Stimulated activated effector memory CD8-positive, alpha-beta T cell treated with anti-CD3 and anti-CD28 coated beads, Interleukin-12 subunit alpha, Interleukin-12 subunit beta, amount 100 ng/mL, for 72 hours (primary cell): Measurements from ENCODE around the gene MYO10.
"Not testable (repeated sequence)": the region's sequence is repeated elsewhere in the genome, so short reads cannot be mapped to it uniquely, and the experiment has no call there.

Experiments
- ATAC-seq: fragments of 150-1000 bp; cut with Tn5 transposase; 2 replicates; pipeline ENCODE4 v1.10.0; 2021
- DNase-seq, 2 donors: peaks; one replicate each; pipeline ENCODE4 v3.0.0; 2021 to 2022; ENCODE audit warnings: low spot score in 2 of 2
- H3K27ac Mint-ChIP-seq: one replicate; pipeline ENCODE4 v1.8.0; 2022; ENCODE audit warnings: mild to moderate bottlenecking, mixed read lengths
- H3K36me3 Mint-ChIP-seq: one replicate; pipeline ENCODE4 v1.8.0; 2022; ENCODE audit warnings: mild to moderate bottlenecking, mixed read lengths
- H3K4me1 Mint-ChIP-seq: one replicate; pipeline ENCODE4 v1.8.0; 2022; ENCODE audit warnings: mixed read lengths
- H3K4me3 Mint-ChIP-seq: one replicate; pipeline ENCODE4 v1.8.0; 2022; ENCODE audit warnings: mild to moderate bottlenecking, mixed read lengths
- H3K9me3 Mint-ChIP-seq: one replicate; pipeline ENCODE4 v1.8.0; 2022; ENCODE audit warnings: mixed read lengths

The MYO10 gene

DNA sequence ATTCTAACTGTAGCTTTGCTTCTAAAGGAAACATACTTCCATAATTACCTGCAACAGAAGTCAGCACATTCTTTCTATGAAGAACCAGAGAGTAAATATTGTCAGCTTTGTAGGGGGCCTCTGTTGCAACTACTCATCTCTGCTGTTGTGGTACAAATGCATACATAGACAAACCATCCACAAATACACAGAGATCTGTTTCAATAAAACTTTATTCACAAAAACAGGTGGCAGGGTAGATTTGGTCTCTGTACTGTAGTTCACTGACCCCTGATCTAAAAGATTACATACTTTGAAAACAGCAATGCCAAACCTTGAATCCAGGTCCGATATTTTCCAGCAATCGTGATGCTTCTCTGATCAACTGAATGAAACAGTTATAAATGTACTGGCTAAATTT lies 274.4 kb downstream of the MYO10 start:
- H3K36me3 Mint-ChIP-seq: no peaks in the 10 kb centered on the region
- ATAC-seq (no peak), DNase-seq (no peak)
- no peaks in the 10 kb centered on the region for H3K4me1 Mint-ChIP-seq
- no peaks in the 10 kb centered on the region for H3K9me3 Mint-ChIP-seq
- no peak overlapping the region for H3K4me3 Mint-ChIP-seq
- H3K27ac Mint-ChIP-seq: no peak overlapping the region

DNA sequence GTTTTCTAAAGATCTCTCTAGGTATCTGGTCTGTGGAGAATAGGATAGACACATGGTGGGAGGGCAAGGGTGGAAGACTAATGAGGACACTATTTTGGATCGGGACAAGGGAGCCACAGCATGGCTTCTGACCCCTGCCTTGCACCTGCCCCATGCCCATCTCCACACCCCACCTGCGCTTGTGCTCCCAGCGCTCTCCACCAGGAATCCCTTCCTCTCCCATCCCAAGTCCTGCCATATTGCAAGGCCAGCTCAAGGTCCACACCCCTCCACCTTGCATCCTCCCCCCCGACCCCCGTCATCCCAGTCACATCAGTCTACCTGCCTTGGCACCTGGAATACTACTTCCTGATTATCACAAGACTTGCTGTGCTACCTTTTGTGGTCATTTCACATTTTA lies 275.1 kb downstream of the MYO10 start:
- H3K9me3 Mint-ChIP-seq: no peaks in the 10 kb centered on the region
- H3K36me3 Mint-ChIP-seq: no peaks in the 10 kb centered on the region
- H3K4me3 Mint-ChIP-seq: no peak overlapping the region
- H3K4me1 Mint-ChIP-seq: no peaks in the 10 kb centered on the region
- no peak for DNase-seq
- no peak overlapping the region for H3K27ac Mint-ChIP-seq
- ATAC-seq: no peak

DNA sequence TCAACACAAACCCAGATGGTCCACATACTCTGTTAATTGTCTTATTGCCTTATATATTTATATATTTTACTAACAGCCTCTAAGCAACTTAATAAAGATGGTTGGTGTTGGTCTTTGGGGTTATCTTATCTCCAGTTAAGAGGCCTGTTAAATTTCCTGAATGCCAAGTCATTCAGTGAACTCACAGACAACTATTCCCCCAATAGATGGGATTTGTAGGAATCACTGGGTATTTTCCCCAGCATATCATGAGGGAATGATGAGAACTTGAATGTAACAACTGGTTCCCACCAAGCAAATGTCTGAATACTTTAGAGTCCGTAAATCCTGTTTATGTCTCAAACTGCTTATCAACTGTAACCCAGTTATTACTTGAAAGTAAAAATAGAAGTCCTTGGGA lies 276.6 kb downstream of the MYO10 start:
- Mint-ChIP-seq H3K9me3 (no peaks in the 10 kb centered on the region), H3K4me1 (no peaks in the 10 kb centered on the region), H3K36me3 (no peaks in the 10 kb centered on the region)

DNA sequence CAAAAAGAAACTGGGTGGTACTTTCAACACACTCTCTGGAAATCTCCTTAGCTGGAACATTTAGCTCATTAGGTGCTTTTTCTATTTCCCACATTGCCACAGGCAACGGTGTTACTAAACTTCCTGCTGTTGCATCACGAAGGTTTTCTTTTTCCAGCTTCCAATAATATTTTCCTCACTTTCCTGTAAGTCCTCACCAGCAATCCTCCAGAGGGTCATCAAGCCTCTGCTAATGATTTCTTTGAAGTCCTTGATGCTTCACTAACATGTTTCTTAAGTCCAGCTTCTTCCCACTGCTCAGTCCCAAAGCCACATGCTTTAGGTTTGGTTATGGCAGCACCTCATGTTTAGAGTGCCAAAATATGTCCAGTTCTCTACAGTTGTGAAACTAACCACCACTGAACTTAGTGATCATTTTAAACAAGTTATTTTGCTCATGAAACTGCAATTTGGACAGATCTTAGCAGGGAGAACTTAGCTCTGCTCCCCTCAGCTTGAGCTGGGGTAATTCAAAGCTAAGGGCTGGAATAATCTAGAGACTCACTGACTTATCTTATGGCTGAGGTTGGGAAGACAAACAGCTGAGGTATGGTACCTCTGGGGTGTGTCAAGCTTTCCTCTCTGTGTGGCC lies 279.4 kb downstream of the MYO10 start:
- Mint-ChIP-seq H3K36me3 (no peaks in the 10 kb centered on the region), H3K27ac (no peak overlapping the region), H3K4me3 (no peak overlapping the region), H3K9me3 (no peaks in the 10 kb centered on the region), H3K4me1 (no peaks in the 10 kb centered on the region)
- no peak for ATAC-seq
- no peak for DNase-seq

More for the DNA sequence above, 276.6 kb downstream of the MYO10 start:
- ATAC-seq (no peak), DNase-seq (no peak)
- Mint-ChIP-seq H3K4me3 (no peak overlapping the region), H3K27ac (no peak overlapping the region)

DNA sequence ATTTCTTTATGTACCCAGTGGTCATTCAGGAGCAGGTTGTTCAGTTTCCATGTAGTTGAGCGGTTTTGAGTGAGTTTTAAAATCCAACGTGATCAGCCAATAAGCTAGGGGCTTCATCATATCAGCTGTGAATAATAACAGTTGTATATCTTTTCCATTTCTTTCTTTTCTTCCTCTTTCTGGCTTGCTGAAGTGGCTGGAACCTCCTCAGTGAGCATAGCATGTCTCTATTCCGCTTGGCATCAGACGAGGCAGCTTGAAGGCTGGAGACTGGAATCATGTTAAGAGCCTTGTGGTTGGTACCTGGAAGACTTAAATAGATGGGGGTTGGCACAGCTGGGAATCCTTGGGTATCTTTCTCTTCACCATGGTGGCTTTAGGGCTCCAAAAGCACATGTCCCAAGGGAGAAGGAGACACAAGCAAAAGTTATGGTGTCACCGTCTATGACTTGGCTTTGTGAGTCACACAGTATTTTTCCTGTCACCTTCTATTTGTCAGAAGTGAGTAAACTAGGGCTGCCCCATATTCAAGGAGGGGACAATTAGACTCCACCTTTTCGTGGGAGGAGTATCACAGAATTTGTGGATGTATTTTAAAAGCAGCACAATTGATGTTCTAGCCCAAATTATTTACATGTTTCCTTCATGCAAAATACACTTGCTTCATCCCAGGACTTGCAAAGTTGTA lies 281.3 kb downstream of the MYO10 start:
- DNase-seq (no peak), ATAC-seq (peak; percentile 71)
- H3K4me1 Mint-ChIP-seq: no peaks in the 10 kb centered on the region
- no peak overlapping the region for H3K4me3 Mint-ChIP-seq
- no peaks in the 10 kb centered on the region for H3K36me3 Mint-ChIP-seq
- H3K9me3 Mint-ChIP-seq: peaks cover 4% of the 10 kb centered on the region
- H3K27ac Mint-ChIP-seq: no peak overlapping the region

DNA sequence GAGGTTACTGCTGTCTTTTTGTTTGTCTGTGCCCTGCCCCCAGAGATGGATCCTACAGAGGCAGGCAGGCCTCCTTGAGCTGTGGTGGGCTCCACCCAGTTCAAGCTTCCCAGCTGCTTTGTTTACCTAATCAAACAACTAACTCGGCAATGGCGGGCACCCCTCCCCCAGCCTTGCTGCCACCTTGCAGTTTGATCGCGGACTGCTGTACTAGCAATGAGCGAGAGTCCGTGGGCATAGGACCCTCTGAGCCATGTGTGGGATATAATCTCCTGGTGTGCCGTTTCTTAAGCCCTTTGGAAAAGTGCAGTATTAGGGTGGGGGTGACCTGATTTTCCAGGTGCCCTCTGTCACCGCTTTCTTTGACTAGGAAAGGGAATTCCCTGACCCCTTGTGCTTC lies 287.3 kb downstream of the MYO10 start:
- DNase-seq, H3K4me1 Mint-ChIP-seq, H3K9me3 Mint-ChIP-seq, H3K4me3 Mint-ChIP-seq, H3K36me3 Mint-ChIP-seq, ATAC-seq, H3K27ac Mint-ChIP-seq: not testable (repeated sequence)

DNA sequence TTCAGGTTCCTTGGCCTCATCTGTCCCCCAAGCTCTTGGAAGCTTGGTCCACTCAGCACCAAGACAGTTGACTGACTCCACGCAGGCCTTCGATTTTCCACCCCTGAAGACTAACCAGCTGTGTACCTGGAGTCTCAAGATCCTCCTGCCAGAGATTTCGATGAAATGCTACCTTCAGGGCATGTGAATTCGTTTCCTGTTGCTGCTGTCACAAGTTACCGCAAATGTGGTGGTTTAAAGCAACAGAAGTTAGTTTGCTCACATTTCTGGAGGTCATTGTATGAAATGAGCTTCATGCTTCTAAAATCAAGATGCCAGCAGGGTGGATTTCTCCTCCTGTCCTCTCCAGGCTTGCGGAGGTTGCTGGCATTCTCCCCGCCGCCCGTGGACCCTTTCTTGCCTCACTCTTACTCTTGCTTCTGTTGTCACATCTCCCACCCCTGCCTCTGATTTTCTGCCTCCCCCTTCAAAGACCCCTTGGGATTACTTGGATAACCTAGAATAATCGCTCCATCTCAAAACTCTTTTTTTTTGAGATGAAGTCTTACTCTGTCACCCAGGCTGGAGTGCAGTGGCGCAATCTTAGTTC lies 291.7 kb downstream of the MYO10 start:
- Mint-ChIP-seq H3K36me3 (no peaks in the 10 kb centered on the region), H3K4me3 (no peak overlapping the region), H3K4me1 (no peaks in the 10 kb centered on the region), H3K9me3 (peaks cover 2% of the 10 kb centered on the region), H3K27ac (no peak overlapping the region)
- no peak for ATAC-seq
- no peak for DNase-seq

DNA sequence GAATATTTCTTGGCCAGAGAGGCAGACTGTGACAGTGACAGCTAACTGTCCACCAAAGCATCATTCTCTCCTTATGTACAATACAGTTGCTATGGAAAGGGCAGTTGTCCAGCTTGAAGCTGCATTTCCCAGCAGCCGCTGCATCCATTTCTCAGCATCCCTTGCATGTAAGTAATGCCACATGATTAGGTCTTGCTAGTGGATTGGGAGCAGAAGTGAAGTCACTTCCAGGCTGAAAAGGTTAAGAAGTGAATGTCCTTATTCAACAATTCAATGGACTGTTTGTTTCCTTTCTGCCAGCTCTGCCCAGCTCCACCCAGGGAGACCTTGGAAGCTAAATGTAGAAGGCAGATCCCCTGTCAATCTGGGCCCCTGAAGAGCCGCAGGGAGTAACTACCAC lies 293.2 kb downstream of the MYO10 start:
- no peaks in the 10 kb centered on the region for H3K4me1 Mint-ChIP-seq
- ATAC-seq: no peak
- no peaks in the 10 kb centered on the region for H3K36me3 Mint-ChIP-seq

DNA sequence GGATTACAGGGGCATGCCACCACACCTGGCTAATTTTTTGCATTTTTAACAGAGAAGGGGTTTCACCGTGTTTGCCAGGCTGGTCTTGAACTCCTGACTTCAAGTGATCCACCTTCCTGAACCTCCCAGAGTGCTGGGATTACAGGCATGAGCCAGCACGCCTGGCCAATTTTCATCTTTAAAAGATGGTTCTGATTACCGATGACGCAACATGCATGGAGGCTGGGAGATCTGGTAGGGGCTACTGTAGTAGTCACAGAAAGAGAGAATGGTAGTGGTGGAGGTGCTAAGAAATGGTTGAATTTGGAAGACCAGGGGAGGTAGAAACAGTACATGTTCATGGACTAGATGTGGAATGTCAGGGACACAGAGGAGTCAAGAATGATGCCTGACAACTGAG lies 296.9 kb downstream of the MYO10 start:
- DNase-seq (no peak), ATAC-seq (no peak)
- H3K9me3 Mint-ChIP-seq: no peaks in the 10 kb centered on the region
- no peaks in the 10 kb centered on the region for H3K36me3 Mint-ChIP-seq
- no peak overlapping the region for H3K4me3 Mint-ChIP-seq
- no peaks in the 10 kb centered on the region for H3K4me1 Mint-ChIP-seq
- H3K27ac Mint-ChIP-seq: no peak overlapping the region

More for the DNA sequence above, 293.2 kb downstream of the MYO10 start:
- no peak overlapping the region for H3K27ac Mint-ChIP-seq
- no peak for DNase-seq
- peaks cover 2% of the 10 kb centered on the region for H3K9me3 Mint-ChIP-seq
- no peak overlapping the region for H3K4me3 Mint-ChIP-seq

DNA sequence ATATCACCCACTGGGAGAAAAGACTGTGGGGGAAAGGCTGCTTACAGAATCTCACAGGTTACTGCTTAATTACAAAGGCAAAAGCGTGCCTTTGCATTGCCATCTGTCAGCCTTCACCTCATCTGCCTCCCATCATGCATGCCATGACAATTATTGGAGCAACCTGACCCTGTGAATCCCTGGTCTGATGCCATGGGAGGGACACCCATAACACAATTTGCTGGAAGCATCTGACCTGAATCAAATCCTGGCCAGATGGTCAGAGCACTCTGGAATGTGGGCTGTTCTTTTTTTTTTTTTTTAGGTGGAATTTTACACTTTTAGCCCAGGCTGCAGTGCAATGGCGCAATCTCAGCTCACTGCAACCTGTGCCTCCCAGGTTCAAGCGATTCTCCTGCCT lies 307.7 kb downstream of the MYO10 start:
- H3K9me3 Mint-ChIP-seq: no peaks in the 10 kb centered on the region
- no peaks in the 10 kb centered on the region for H3K36me3 Mint-ChIP-seq
- peaks cover 15% of the 10 kb centered on the region for H3K4me1 Mint-ChIP-seq
- ATAC-seq (no peak), DNase-seq (no peak)
- H3K27ac Mint-ChIP-seq: no peak overlapping the region
- no peak overlapping the region for H3K4me3 Mint-ChIP-seq

DNA sequence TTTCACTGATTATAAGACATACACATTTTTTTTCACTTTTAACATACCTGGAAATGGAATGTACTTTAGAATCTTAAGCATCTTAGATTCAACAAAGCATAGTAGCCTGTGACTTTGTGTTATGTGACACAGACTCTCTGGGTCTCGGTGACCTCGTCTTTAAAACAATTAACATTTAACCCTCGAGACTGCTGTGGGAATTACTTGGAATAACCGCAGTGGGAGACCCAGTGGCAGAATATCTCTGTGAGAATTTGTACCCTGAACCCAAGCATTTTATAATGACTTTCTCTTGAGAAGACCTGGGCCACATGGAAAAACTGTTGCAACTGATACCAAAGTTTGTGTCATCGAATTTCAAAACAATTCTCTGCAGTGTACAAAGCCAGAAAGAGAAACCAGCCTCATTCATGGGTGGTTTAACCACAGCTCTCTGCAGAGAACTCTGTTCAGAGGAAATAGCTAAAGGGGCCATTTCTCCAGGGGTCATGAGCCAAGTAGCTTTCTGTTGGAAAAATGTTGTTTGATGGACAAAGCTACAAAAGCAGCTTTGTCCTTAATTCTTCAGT lies 309.3 kb downstream of the MYO10 start:
- Mint-ChIP-seq H3K9me3 (no peaks in the 10 kb centered on the region), H3K4me3 (no peak overlapping the region), H3K36me3 (no peaks in the 10 kb centered on the region), H3K4me1 (peaks cover 15% of the 10 kb centered on the region), H3K27ac (no peak overlapping the region)
- peak; percentile 88 for ATAC-seq
- DNase-seq: no peak

DNA sequence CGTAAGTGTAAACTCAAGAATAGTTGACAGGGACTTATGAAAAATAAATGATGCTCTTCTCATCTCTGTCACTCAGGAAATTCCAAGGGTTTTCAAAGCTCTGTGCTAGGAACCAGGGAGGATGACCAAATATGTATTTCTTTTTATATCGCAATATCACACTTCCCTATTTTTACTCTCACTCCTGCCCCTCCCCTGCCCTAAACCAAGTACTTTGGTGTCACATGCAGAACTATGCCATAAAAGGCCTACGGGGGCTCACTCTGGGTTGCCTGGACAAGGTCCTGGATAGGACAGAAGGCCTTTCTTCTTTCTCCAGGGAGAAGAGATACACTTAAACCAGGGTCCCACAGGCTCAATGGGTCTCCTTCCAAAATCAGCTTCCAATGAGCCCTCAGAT lies 311.0 kb downstream of the MYO10 start:
- H3K27ac Mint-ChIP-seq: no peak overlapping the region
- no peak overlapping the region for H3K4me3 Mint-ChIP-seq
- peaks cover 15% of the 10 kb centered on the region for H3K4me1 Mint-ChIP-seq
- ATAC-seq (no peak), DNase-seq (no peak)
- H3K36me3 Mint-ChIP-seq: no peaks in the 10 kb centered on the region
- no peaks in the 10 kb centered on the region for H3K9me3 Mint-ChIP-seq

DNA sequence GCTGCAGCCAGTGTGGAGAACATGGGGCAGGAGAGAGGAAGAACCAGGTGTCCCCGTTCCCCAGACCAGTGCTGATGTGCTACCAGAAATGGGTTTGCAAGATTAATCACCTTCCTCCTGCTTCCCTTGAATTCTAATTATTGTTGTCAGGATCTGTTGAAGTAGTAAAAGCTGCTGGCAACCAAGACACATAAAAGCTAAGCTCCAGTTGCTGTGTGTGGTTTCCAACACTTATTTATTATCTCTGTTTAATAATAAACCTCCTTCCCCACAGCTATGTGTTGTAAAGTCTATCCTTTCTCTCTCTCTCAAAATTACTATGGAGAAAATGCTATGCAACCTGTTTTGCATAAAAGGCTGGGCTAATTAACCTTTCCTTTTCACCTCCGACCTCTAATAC lies 317.0 kb downstream of the MYO10 start:
- Mint-ChIP-seq H3K9me3 (no peaks in the 10 kb centered on the region), H3K36me3 (no peaks in the 10 kb centered on the region), H3K4me1 (peaks cover 9% of the 10 kb centered on the region), H3K27ac (no peak overlapping the region), H3K4me3 (no peak overlapping the region)
- DNase-seq: no peak
- no peak for ATAC-seq

DNA sequence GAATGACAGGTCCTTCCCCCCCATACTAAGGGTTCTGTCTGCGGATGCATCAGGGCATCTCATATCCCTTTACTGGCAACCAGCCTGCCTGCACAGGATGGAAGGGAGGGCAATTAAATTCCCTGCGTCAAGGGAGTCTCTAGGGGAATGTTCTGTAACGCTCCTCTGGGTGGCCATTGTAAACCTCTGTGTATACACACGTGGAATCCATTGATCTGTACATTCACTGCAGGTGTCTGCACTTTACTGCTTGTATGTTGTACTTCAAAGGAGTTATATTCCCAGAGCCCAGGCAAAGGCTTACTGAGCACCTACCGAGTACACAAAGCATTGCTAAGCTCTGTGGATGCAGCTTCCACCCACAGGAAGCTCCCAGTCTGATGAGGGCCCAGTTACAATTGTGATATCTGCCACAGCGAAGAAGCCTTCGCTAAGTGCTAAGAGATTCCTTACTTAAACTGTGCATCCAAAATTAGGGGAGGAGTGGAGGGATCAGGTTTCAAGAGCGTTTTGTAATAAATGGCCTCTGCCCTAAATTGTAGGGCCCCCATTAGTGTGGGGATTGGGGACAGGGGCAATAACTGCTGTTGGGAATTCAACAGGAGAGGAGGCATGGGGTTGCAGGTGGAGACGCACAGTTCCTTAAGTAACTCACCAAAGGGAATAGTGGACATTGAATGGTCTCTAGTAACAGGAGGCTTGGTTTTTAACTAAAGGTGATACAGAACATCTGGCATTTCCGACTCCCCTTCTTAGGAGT lies 317.8 kb downstream of the MYO10 start:
- ATAC-seq: no peak
- Mint-ChIP-seq H3K36me3 (no peaks in the 10 kb centered on the region), H3K27ac (no peak overlapping the region), H3K4me3 (no peak overlapping the region), H3K9me3 (no peaks in the 10 kb centered on the region), H3K4me1 (peaks cover 9% of the 10 kb centered on the region)
- no peak for DNase-seq

DNA sequence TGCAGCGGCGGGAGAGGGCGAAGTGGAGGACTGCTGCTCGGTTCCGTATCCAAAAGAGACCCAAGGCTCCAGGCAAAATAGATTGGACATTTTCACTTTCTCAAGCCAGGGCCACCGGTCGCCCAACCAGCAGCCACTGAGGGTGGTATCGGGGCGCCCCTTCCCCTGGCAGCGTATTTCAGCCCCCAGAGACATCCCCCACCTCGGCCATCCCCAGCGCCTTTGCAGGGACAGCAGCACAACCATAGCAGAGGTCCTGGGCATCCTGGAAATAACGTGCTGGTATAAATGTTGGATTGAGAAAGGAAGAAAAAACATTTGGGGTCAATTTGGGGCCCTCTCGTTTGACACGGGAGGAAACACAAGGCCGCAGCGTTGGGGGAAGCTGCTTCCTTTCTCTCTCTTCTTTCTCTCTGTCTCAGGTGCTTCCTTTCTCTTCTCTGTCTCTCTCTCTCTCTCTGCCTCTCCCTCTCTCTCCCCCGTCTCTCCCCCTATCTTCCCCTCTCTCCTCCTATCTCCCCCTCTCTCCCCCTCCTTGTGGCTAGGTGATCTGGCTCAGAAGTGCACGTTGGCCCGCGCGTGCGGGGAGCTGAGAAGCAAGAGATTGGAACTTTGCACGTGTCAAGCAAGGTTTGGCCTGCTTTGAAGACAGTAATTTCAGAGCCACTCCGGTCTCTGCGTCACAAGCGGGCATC lies 318.7 kb downstream of the MYO10 start:
- DNase-seq (peak in 1 of 2 donors; percentile 54), ATAC-seq (peak; percentile 4)
- Mint-ChIP-seq H3K9me3 (no peaks in the 10 kb centered on the region), H3K36me3 (no peaks in the 10 kb centered on the region), H3K4me3 (no peak overlapping the region), H3K4me1 (peaks cover 9% of the 10 kb centered on the region), H3K27ac (no peak overlapping the region)
